ENCODE results near the gene CDH5.

Gene CDH5

DNA sequence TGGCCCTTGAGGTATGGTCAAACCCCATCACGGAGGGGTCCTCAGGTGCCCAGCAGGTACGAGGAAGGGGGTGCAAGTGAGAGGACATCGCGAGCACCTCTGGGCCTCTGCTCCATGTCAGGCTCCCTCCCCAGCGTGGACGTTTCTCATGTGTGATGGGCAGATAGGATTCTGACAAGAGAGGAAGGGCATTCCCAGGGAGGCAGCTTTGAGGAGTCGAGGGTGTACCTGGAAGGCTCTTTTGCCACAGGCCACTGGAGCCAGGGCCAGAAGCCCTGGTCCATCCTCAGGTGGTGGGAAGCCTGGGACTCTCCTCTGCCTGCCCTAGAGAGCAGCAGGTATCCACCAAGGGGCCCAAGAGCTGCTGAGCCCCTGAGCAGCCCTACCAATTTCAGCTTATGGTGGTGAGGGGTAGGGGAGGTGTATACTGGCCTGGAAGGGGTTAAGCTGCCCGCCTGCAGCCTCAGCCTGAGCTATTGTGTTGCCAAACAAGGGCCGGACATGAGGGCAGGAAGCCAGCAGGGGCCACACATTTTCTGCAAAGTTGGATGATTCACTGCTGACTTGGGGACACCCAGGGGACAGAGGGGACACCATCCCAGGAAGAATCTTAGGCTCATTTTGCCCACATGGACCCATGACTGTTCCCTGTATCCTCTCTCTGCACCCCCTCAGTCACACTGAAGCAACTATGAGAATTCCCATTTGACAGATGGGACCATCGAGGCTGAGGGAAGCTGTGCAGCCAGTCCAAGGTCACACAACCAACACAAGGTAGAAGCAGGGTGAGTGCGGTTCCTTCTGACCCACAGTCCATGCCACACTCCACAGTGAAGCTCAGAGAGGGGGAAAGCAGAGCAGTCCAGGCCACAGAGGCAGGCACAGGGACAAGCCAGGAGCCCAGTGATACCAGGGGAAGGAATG lies 1.7 kb downstream of the CDH5 start:
- H3K4me3 ChIP-seq (ENCODE audit: low read length): no peak overlapping the region
- no peak overlapping the region for H3K9ac ChIP-seq (ENCODE audit: low read depth, low read length)
- WGBS: 62% methylated on average over 11 of the region's 11 CpGs
- H3K36me3 ChIP-seq (ENCODE audit: insufficient read depth, low read length): no peaks in the 10 kb centered on the region
- H3K27ac ChIP-seq (ENCODE audit: low read depth, low read length): peak overlapping the region; percentile 13; the same call in 1 of the 2 replicates
- no peaks in the 10 kb centered on the region for H3K27me3 ChIP-seq (ENCODE audit: insufficient read depth, low read length)
- peaks cover 19% of the 10 kb centered on the region; the same call in 1 of the 2 replicates for H3K4me1 ChIP-seq (ENCODE audit: insufficient read depth, low read length)
- no peaks in the 10 kb centered on the region for H3K9me3 ChIP-seq (ENCODE audit: insufficient read depth, low read depth, low read length)

DNA sequence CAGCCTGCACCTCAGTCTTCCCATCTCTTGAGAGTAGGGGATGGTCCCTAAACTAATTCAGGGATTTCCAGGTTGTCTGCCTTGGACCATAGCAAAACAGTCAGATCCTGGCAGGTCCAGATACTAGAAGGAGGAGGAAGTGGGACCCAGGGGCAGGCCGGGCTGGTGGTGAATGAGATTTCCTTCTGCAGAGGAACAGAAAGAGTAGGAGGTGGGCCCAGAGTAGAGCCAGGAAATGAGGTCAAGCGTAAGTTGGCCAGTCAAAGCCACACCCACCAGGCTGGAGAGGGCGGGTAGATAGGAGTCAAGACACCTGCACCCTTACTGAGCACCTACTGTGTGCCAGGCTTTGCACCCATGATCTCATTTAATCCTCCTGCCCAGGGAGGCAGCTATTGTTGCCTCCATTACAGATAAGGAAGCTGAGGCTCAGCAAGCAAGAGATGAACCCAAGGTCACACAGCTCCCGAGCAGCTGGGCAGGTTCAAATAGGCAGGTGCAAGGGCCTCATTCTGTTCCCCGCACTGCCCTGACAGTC lies 2.6 kb downstream of the CDH5 start:
- WGBS: 83% methylated on average over 5 of the region's 5 CpGs
- Histone ChIP-seq H3K9ac (ENCODE audit: low read depth, low read length) (no peak overlapping the region), H3K27ac (ENCODE audit: low read depth, low read length) (no peak overlapping the region), H3K9me3 (ENCODE audit: insufficient read depth, low read depth, low read length) (no peaks in the 10 kb centered on the region), H3K36me3 (ENCODE audit: insufficient read depth, low read length) (no peaks in the 10 kb centered on the region), H3K27me3 (ENCODE audit: insufficient read depth, low read length) (no peaks in the 10 kb centered on the region), H3K4me1 (ENCODE audit: insufficient read depth, low read length) (peaks cover 13% of the 10 kb centered on the region; the same call in 1 of the 2 replicates), H3K4me3 (ENCODE audit: low read length) (no peak overlapping the region)

DNA sequence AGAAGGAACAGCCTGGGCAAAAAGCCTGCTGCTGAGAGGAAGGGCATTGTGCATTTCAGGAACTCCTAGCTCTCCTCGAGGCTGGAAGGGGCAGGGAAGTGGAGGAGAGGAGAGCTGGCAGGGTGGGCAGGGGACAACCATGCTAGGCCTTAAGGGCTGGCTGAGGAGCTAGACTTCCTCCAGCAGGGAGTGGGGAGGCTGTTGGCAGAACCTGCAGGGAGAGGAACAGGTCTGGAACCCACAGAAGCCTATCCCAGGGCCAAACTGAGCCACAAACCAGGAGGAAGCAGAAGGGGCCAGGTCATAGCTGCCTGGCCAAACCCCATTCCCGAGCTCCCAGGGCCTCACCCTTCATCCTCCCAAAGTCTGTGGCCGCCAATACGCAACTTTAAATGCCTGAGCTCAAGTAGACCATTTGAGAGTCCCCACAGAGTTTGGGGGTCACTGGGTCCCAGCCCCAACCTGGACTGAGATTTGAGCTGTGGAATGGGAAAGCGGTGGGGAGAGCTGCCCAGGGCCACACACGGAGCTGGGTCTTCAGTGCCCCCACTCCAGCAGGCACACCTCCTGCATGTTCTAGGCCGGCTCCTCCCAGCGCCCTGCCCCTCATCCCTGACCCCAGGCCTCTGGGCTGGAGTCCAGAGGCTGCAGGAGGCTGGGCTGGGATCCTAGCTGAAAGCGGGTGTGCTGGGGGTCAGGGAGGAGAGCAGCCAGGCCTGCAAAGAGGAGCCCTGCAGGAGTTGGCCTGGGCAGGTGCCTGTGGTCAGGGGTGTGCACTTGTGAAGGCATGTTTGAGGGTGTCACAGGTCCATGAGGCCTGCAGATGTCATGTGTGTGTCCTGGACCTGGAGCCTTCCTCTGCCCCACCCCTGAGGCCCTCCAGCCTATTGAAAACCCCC lies 4.5 kb downstream of the CDH5 start:
- H3K36me3 ChIP-seq (ENCODE audit: insufficient read depth, low read length): no peaks in the 10 kb centered on the region
- no peaks in the 10 kb centered on the region for H3K9me3 ChIP-seq (ENCODE audit: insufficient read depth, low read depth, low read length)
- no peak overlapping the region for H3K9ac ChIP-seq (ENCODE audit: low read depth, low read length)
- WGBS: 81% methylated on average over 9 of the region's 9 CpGs
- no peak overlapping the region for H3K27ac ChIP-seq (ENCODE audit: low read depth, low read length)
- H3K4me3 ChIP-seq (ENCODE audit: low read length): no peak overlapping the region
- no peaks in the 10 kb centered on the region for H3K27me3 ChIP-seq (ENCODE audit: insufficient read depth, low read length)
- peaks cover 10% of the 10 kb centered on the region; the same call in 1 of the 2 replicates for H3K4me1 ChIP-seq (ENCODE audit: insufficient read depth, low read length)

DNA sequence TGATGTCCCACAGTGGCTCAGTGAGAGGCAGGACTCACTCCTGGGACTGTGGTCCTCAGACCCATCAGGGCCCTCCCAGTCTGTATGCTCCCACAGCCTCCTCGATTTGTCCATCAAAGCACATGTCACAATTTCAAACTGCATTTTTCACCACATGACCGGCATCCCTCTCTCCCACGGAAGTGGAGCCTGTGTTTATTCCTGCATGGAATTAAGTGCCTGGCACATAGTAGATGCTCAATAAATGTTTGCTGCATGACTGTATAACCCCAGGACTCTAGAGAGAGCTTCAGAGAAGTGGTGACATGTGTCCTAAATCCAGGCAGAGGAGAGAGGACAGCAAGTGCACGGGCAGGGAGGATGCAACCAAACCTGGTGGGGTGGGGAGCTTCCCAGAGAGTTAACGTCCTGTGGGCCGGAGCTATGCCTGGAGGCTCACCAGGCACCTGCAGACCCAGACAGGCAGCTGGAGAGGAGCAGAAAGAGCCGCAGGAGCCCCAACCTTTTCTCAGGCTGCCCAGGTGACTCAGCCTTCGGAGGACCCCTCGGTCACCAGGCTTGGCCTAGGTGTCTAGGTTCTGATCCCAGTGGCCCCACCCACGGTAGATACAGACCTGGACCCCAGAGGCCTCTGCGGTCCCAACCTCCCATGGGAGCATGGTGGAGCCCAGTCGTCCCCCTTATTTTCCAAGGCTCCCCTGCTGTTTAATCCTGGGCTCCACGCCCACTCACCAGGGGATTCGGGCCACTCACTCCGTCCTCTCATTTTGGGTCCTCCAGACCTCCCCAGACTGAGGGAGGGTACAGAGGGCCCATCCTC lies 5.8 kb downstream of the CDH5 start:
- no peaks in the 10 kb centered on the region for H3K27me3 ChIP-seq (ENCODE audit: insufficient read depth, low read length)
- H3K4me1 ChIP-seq (ENCODE audit: insufficient read depth, low read length): peaks cover 17% of the 10 kb centered on the region
- no peaks in the 10 kb centered on the region for H3K9me3 ChIP-seq (ENCODE audit: insufficient read depth, low read depth, low read length)
- WGBS: 87% methylated on average over 15 of the region's 15 CpGs
- H3K9ac ChIP-seq (ENCODE audit: low read depth, low read length): no peak overlapping the region
- no peak overlapping the region for H3K27ac ChIP-seq (ENCODE audit: low read depth, low read length)
- no peaks in the 10 kb centered on the region for H3K36me3 ChIP-seq (ENCODE audit: insufficient read depth, low read length)
- H3K4me3 ChIP-seq (ENCODE audit: low read length): no peak overlapping the region

DNA sequence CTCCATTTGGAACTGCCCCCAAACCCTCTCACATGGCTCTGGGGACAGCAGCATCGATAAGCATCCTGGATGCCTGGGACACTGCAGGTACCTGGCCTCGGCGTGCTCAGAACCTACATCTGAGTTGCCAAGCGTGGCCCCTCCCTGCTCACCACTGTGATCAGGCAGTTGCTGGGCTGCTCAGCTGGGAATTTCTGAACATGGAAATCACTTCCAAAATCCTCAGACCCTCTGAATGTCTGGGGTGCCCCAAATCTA lies 6.3 kb downstream of the CDH5 start:
- 88% methylated on average over 4 of the region's 4 CpGs for WGBS
- Histone ChIP-seq H3K36me3 (ENCODE audit: insufficient read depth, low read length) (no peaks in the 10 kb centered on the region), H3K4me1 (ENCODE audit: insufficient read depth, low read length) (peaks cover 17% of the 10 kb centered on the region)

DNA sequence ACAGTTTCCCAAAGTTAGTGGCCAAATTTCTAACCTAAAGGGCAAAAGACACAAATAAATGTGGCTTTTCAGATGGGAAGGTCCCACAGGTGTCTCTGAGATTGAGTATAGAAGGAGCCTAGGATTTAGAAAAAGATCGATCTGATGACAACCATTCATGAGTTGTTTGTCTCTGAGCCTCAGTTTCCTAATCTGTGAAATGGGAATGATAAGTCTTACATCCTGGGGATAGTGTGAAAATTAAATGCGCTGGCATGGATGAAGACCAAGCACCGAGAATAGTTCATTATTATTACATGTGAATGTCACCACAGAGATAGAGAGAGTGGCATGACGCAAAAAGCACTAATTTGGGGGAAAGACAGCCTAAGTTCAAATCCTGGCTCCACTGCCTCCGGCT lies 7.2 kb downstream of the CDH5 start:
- H3K36me3 ChIP-seq (ENCODE audit: insufficient read depth, low read length): no peaks in the 10 kb centered on the region
- H3K4me1 ChIP-seq (ENCODE audit: insufficient read depth, low read length): peaks cover 13% of the 10 kb centered on the region
- no peaks in the 10 kb centered on the region for H3K27me3 ChIP-seq (ENCODE audit: insufficient read depth, low read length)
- H3K9me3 ChIP-seq (ENCODE audit: insufficient read depth, low read depth, low read length): no peaks in the 10 kb centered on the region
- no peak overlapping the region for H3K9ac ChIP-seq (ENCODE audit: low read depth, low read length)
- H3K27ac ChIP-seq (ENCODE audit: low read depth, low read length): no peak overlapping the region
- WGBS: 95% methylated on average over 5 of the region's 5 CpGs
- no peak overlapping the region for H3K4me3 ChIP-seq (ENCODE audit: low read length)

More for the DNA sequence above, 6.3 kb downstream of the CDH5 start:
- Histone ChIP-seq H3K4me3 (ENCODE audit: low read length) (no peak overlapping the region), H3K27ac (ENCODE audit: low read depth, low read length) (no peak overlapping the region), H3K9ac (ENCODE audit: low read depth, low read length) (no peak overlapping the region), H3K9me3 (ENCODE audit: insufficient read depth, low read depth, low read length) (no peaks in the 10 kb centered on the region), H3K27me3 (ENCODE audit: insufficient read depth, low read length) (no peaks in the 10 kb centered on the region)

DNA sequence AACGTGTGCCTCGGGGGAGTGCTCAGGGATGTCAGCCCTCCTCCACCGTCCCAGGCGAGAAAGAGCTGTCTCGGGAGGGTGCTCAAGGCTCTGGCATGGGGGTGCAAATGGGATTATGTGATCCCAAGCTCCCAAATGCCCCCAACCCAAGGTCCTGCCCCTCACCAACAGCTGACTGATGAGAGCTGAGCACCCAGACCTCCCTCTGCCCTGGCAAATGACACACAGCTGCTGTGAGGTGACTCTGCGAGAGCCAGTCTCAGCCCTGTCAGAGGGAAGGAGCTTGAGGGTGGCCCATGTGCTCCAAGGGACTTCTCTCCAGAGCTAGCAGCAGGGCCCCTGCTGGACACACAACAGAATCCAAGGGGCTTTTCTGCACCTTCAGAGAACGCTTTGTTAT lies 7.7 kb downstream of the CDH5 start:
- H3K9ac ChIP-seq (ENCODE audit: low read depth, low read length): no peak overlapping the region
- peaks cover 8% of the 10 kb centered on the region for H3K4me1 ChIP-seq (ENCODE audit: insufficient read depth, low read length)
- H3K4me3 ChIP-seq (ENCODE audit: low read length): no peak overlapping the region
- no peak overlapping the region for H3K27ac ChIP-seq (ENCODE audit: low read depth, low read length)
- H3K36me3 ChIP-seq (ENCODE audit: insufficient read depth, low read length): no peaks in the 10 kb centered on the region
- H3K27me3 ChIP-seq (ENCODE audit: insufficient read depth, low read length): no peaks in the 10 kb centered on the region
- no peaks in the 10 kb centered on the region for H3K9me3 ChIP-seq (ENCODE audit: insufficient read depth, low read depth, low read length)
- 81% methylated on average over 7 of the region's 7 CpGs for WGBS

DNA sequence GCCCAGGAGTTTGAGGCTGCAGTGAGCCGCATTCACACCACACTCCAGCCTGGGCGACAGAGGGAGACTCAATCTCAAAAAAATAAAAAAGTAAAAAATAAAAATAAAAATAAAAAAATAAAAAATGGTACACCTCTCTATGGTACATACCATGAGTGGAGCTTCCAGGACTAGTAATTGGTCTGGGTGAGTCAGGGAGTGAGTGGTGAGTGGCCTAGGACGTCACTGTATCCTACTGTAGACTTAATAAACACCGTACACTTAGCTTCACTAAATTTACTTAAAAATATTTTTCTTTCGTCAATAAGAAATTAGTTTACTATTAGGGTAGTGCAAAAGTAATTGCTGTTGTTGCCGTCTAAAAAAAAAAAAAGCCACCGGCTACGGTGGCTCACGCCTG lies 9.0 kb downstream of the CDH5 start:
- no peak overlapping the region for H3K9ac ChIP-seq (ENCODE audit: low read depth, low read length)
- no peak overlapping the region for H3K27ac ChIP-seq (ENCODE audit: low read depth, low read length)
- H3K27me3 ChIP-seq (ENCODE audit: insufficient read depth, low read length): no peaks in the 10 kb centered on the region
- 93% methylated on average over 6 of the region's 9 CpGs for WGBS
- no peak overlapping the region for H3K4me3 ChIP-seq (ENCODE audit: low read length)
- H3K9me3 ChIP-seq (ENCODE audit: insufficient read depth, low read depth, low read length): no peaks in the 10 kb centered on the region
- H3K4me1 ChIP-seq (ENCODE audit: insufficient read depth, low read length): peaks cover 8% of the 10 kb centered on the region
- H3K36me3 ChIP-seq (ENCODE audit: insufficient read depth, low read length): no peaks in the 10 kb centered on the region

DNA sequence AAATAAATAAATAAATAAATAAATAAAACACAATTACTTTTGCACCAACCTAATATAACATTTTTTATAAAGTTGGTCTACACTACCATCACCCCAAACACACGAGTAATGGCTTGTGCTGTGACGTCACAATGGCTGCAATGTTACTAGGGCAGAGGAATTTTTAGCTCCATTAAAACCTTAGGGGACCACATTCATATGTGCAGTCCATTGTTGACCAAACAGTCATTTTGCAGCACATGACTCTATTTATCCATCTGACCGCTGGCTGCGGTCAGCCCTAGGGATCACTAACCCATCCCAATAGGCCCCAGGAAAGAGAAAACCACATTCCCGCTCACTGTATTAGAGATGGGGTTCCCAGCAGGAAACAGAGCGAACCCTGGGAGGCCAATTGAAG lies 9.6 kb downstream of the CDH5 start:
- Histone ChIP-seq H3K9me3 (ENCODE audit: insufficient read depth, low read depth, low read length) (no peaks in the 10 kb centered on the region), H3K9ac (ENCODE audit: low read depth, low read length) (no peak overlapping the region), H3K27me3 (ENCODE audit: insufficient read depth, low read length) (no peaks in the 10 kb centered on the region), H3K27ac (ENCODE audit: low read depth, low read length) (no peak overlapping the region), H3K4me3 (ENCODE audit: low read length) (no peak overlapping the region), H3K4me1 (ENCODE audit: insufficient read depth, low read length) (peaks cover 8% of the 10 kb centered on the region), H3K36me3 (ENCODE audit: insufficient read depth, low read length) (no peaks in the 10 kb centered on the region)
- 87% methylated on average over 6 of the region's 6 CpGs for WGBS

DNA sequence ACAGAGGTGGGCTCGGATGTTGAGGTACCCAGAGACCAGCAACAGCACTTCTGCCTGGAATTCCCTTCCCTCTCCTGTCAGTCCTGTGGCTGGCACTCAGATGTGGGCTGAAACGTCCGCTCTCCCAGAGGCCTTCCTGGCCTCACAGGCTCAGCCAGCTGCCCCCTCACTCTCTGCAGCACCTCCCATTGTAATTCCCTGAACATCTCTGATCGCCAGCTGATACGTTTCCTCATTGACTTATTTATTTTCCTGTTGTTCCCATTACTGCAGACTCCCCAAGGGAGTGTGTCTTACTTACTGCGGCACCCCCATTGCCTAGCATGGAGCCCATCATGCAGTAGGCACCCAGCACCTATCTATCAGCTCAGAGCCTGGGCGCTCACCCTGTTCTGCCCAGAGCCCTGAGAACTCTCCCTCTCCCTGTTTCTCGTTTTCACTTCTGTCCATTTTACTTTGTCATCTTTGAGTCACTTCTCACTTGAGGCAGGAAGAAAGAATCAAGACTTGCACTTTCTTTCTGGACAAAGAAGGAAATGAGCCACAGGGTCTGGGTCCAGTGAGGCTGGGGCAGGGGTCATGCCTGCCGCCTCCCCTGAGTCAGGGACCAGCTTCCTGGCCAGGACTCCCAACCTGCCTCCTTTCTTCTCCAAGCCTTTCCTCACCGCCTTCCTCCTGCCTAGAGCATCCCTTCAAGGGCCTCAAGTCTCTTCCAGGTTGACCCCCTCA lies 10.2 kb downstream of the CDH5 start:
- Histone ChIP-seq H3K36me3 (ENCODE audit: insufficient read depth, low read length) (no peaks in the 10 kb centered on the region), H3K9me3 (ENCODE audit: insufficient read depth, low read depth, low read length) (no peaks in the 10 kb centered on the region), H3K27ac (ENCODE audit: low read depth, low read length) (no peak overlapping the region), H3K4me1 (ENCODE audit: insufficient read depth, low read length) (peaks cover 8% of the 10 kb centered on the region), H3K4me3 (ENCODE audit: low read length) (no peak overlapping the region), H3K27me3 (ENCODE audit: insufficient read depth, low read length) (no peaks in the 10 kb centered on the region), H3K9ac (ENCODE audit: low read depth, low read length) (no peak overlapping the region)
- 80% methylated on average over 10 of the region's 10 CpGs for WGBS
